HepG2 (cell line): ENCODE data around the gene PSRC1. TPM values are rescaled to one million over a fixed set of nuclear protein-coding genes. Genes with fewer than 3 reads are reported as not detected.

Experiments
- ATF7-NPFF ChIP-seq: sonication (generic); formaldehyde crosslinking; IDR thresholded peaks from 2 replicates; pipeline ENCODE4 v1.8.1; 2023; ENCODE audit warnings: mild to moderate bottlenecking, low read depth, missing genetic modification reagents, moderate library complexity
- CCDC6 ChIP-seq: sonication (generic); formaldehyde crosslinking; IDR thresholded peaks from 2 replicates; pipeline ENCODE4 v1.8.1; 2022; ENCODE audit warnings: mild to moderate bottlenecking, missing genetic modification reagents, moderate library complexity
- MAFK ChIP-seq, 2 experiments: IDR thresholded peaks in 1 of 2; conservative IDR thresholded peaks in 1 of 2; 2 replicates each; pipeline ENCODE4 v1.6.1; 2011; ENCODE audit warnings: improper control_type of control experiment in 2 of 2, low read length in 2 of 2
- PLRG1 ChIP-seq: fragments of 450-650 bp; conservative IDR thresholded peaks from 2 replicates; pipeline ENCODE4 v1.6.1; 2016
- POLR2AphosphoS5 ChIP-seq: IDR thresholded peaks from 2 replicates; pipeline ENCODE4 v1.6.1; 2012; ENCODE audit warnings: low read depth, low read length
- RORA ChIP-seq: sonication (generic); formaldehyde crosslinking; IDR thresholded peaks from 2 replicates; pipeline ENCODE4 v1.5.0; 2020; ENCODE audit warnings: mild to moderate bottlenecking, missing genetic modification reagents, moderate library complexity
- TMF1 ChIP-seq: sonication (generic); formaldehyde crosslinking; IDR thresholded peaks from 2 replicates; pipeline ENCODE4 v1.8.1; 2022; ENCODE audit warnings: low read depth, missing genetic modification reagents
- ZNF460 ChIP-seq: sonication (generic); formaldehyde crosslinking; IDR thresholded peaks from 2 replicates; pipeline ENCODE4 v1.5.1; 2020; ENCODE audit warnings: missing genetic modification reagents, mild to moderate bottlenecking, borderline replicate concordance
- ZNF557 ChIP-seq: sonication (generic); formaldehyde crosslinking; IDR thresholded peaks from 2 replicates; pipeline ENCODE4 v1.4.0; 2020; ENCODE audit warnings: missing genetic modification reagents
- ZNF670 ChIP-seq: sonication (generic); formaldehyde crosslinking; IDR thresholded peaks from 2 replicates; pipeline ENCODE4 v1.8.0; 2022; ENCODE audit warnings: mild to moderate bottlenecking, missing genetic modification reagents, borderline replicate concordance
- ZSCAN12 ChIP-seq: sonication (generic); formaldehyde crosslinking; IDR thresholded peaks from 2 replicates; pipeline ENCODE4 v1.9.0; 2021; ENCODE audit warnings: mild to moderate bottlenecking, missing genetic modification reagents
- polyA plus RNA-seq, 8 experiments: library from polyadenylated mRNA; depleted of rRNA in 3 of 8; stranded (reverse) in 7 of 8; unstranded in 1 of 8; fragments of >200 nt; fragmentation: Illumina TruSeq in 4 of 8; extraction: Trizol in 4 of 8; gene quantifications; 2 replicates each; pipeline versions ENCODE4 v1.2.1 to v1.2.3, GENCODE V29; 2011 to 2016; ENCODE audit warnings: low read depth in 4 of 8, missing spikeins in 1 of 8, mixed read lengths in 1 of 8; ENCODE audit not compliant: insufficient read depth in 1 of 8
- total RNA-seq, 5 experiments: library from RNA; depleted of rRNA; stranded (reverse); fragments of >200 nt; fragmentation: Illumina TruSeq; extraction: Trizol; gene quantifications; 2 replicates each; pipeline ENCODE4 v1.2.3, GENCODE V29; 2016; ENCODE audit warnings: low read depth in 1 of 5
- TF ChIP-seq, protein P1 (sequence below): sonication (generic); formaldehyde crosslinking; IDR thresholded peaks from 2 replicates; pipeline ENCODE4 v1.4.0; 2020; ENCODE audit warnings: missing genetic modification reagents
- TF ChIP-seq, protein P2 (sequence below): sonication (generic); formaldehyde crosslinking; IDR thresholded peaks from 2 replicates; pipeline ENCODE4; 2020; ENCODE audit warnings: missing genetic modification reagents, mild to moderate bottlenecking, borderline replicate concordance
- TF ChIP-seq, protein P3 (sequence below): sonication (generic); formaldehyde crosslinking; IDR thresholded peaks from 2 replicates; pipeline ENCODE4 v1.4.0; 2020; ENCODE audit warnings: missing genetic modification reagents
- TF ChIP-seq, protein P4 (sequence below): sonication (generic); formaldehyde crosslinking; IDR thresholded peaks from 2 replicates; pipeline ENCODE4 v1.5.0; 2020; ENCODE audit warnings: mild to moderate bottlenecking, missing genetic modification reagents
- TF ChIP-seq, protein P5 (sequence below): sonication (generic); formaldehyde crosslinking; IDR thresholded peaks from 2 replicates; pipeline ENCODE4 v1.9.0; 2022; ENCODE audit warnings: low read depth, missing genetic modification reagents

Gene PSRC1
- total and polyA plus RNA-seq, 2 of the 13 experiments (the other 11 are each of a cell fraction or from before 2014, with no cell fraction given), result 28.6 to 30.3 TPM

DNA sequence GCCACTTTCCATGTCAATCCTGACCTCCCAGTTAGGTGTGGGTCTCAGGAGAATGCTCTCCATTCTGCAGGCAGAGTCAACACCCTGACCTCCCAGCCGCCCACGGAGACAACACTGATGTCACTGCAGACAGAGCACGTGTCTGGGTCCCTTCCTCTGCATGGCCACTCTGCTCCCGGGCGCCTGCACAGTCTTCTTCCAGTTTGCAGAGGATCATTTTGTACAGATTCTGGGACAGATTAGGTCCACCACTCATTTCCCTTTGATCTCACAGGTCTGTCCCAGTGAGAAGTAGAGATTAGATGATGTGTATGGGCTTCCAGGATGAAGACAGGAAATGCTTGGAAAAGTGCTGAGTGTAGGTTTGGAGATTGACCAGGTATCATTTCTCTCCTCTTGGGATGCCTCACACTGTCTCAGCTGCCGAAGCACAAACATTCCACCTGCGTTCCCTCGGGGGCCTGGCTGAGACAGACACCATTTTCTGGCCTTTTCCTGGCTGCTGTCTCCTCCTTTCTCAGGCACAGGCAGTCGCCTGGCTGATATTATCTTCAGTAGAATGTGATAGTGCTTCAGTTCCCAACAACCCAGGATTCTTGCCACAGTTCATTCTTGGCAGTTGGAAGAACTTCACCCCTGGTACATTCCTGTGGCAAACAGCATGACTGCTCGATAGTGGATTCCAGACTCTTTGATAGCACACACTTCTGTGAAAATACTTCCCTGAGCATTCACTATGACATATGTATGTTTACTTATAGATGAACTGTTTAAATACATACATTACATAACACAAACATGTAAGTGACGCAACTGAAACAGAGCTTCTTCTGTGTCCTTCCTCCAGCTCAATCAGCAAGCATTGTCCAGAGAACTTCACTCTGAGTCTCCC lies 16.0 kb upstream of the PSRC1 start (continued):
- TF ChIP-seq, protein P1, sequence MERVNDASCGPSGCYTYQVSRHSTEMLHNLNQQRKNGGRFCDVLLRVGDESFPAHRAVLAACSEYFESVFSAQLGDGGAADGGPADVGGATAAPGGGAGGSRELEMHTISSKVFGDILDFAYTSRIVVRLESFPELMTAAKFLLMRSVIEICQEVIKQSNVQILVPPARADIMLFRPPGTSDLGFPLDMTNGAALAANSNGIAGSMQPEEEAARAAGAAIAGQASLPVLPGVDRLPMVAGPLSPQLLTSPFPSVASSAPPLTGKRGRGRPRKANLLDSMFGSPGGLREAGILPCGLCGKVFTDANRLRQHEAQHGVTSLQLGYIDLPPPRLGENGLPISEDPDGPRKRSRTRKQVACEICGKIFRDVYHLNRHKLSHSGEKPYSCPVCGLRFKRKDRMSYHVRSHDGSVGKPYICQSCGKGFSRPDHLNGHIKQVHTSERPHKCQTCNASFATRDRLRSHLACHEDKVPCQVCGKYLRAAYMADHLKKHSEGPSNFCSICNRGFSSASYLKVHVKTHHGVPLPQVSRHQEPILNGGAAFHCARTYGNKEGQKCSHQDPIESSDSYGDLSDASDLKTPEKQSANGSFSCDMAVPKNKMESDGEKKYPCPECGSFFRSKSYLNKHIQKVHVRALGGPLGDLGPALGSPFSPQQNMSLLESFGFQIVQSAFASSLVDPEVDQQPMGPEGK (CRISPR knock-in tag), result peak; percentile 36; the same call in 1 of the 2 replicates
- TF ChIP-seq, protein P2, sequence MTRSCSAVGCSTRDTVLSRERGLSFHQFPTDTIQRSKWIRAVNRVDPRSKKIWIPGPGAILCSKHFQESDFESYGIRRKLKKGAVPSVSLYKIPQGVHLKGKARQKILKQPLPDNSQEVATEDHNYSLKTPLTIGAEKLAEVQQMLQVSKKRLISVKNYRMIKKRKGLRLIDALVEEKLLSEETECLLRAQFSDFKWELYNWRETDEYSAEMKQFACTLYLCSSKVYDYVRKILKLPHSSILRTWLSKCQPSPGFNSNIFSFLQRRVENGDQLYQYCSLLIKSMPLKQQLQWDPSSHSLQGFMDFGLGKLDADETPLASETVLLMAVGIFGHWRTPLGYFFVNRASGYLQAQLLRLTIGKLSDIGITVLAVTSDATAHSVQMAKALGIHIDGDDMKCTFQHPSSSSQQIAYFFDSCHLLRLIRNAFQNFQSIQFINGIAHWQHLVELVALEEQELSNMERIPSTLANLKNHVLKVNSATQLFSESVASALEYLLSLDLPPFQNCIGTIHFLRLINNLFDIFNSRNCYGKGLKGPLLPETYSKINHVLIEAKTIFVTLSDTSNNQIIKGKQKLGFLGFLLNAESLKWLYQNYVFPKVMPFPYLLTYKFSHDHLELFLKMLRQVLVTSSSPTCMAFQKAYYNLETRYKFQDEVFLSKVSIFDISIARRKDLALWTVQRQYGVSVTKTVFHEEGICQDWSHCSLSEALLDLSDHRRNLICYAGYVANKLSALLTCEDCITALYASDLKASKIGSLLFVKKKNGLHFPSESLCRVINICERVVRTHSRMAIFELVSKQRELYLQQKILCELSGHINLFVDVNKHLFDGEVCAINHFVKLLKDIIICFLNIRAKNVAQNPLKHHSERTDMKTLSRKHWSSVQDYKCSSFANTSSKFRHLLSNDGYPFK (CRISPR knock-in tag), result no peak
- TF ChIP-seq ZNF670 (no peak), MAFK (conservative IDR thresholded peaks at IDR 0.05 in 1 of 2, IDR thresholded peaks at IDR 0.05 in 1 of 2; ENCODE audit: low read length in 2 of 2) (peak; percentile 33 to 48; a peak in 2 of 4 replicates), ZNF557 (CRISPR knock-in tag) (peak; percentile 87), CCDC6 (peak; percentile 35; the same call in 1 of the 2 replicates), ZNF460 (no peak), TMF1 (no peak), PLRG1 (no peak), POLR2AphosphoS5 (no peak; the same call in 1 of the 2 replicates), ZSCAN12 (CRISPR knock-in tag) (no peak), ATF7-NPFF (0 out of 2 replicates have a peak, but pooled peaks have one; percentile 38), RORA (CRISPR knock-in tag) (no peak)
- TF ChIP-seq, protein P3, sequence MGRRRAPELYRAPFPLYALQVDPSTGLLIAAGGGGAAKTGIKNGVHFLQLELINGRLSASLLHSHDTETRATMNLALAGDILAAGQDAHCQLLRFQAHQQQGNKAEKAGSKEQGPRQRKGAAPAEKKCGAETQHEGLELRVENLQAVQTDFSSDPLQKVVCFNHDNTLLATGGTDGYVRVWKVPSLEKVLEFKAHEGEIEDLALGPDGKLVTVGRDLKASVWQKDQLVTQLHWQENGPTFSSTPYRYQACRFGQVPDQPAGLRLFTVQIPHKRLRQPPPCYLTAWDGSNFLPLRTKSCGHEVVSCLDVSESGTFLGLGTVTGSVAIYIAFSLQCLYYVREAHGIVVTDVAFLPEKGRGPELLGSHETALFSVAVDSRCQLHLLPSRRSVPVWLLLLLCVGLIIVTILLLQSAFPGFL (CRISPR knock-in tag), result no peak
- TF ChIP-seq, protein P4, sequence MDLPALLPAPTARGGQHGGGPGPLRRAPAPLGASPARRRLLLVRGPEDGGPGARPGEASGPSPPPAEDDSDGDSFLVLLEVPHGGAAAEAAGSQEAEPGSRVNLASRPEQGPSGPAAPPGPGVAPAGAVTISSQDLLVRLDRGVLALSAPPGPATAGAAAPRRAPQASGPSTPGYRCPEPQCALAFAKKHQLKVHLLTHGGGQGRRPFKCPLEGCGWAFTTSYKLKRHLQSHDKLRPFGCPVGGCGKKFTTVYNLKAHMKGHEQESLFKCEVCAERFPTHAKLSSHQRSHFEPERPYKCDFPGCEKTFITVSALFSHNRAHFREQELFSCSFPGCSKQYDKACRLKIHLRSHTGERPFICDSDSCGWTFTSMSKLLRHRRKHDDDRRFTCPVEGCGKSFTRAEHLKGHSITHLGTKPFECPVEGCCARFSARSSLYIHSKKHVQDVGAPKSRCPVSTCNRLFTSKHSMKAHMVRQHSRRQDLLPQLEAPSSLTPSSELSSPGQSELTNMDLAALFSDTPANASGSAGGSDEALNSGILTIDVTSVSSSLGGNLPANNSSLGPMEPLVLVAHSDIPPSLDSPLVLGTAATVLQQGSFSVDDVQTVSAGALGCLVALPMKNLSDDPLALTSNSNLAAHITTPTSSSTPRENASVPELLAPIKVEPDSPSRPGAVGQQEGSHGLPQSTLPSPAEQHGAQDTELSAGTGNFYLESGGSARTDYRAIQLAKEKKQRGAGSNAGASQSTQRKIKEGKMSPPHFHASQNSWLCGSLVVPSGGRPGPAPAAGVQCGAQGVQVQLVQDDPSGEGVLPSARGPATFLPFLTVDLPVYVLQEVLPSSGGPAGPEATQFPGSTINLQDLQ (CRISPR knock-in tag), result no peak
- TF ChIP-seq, protein P5, sequence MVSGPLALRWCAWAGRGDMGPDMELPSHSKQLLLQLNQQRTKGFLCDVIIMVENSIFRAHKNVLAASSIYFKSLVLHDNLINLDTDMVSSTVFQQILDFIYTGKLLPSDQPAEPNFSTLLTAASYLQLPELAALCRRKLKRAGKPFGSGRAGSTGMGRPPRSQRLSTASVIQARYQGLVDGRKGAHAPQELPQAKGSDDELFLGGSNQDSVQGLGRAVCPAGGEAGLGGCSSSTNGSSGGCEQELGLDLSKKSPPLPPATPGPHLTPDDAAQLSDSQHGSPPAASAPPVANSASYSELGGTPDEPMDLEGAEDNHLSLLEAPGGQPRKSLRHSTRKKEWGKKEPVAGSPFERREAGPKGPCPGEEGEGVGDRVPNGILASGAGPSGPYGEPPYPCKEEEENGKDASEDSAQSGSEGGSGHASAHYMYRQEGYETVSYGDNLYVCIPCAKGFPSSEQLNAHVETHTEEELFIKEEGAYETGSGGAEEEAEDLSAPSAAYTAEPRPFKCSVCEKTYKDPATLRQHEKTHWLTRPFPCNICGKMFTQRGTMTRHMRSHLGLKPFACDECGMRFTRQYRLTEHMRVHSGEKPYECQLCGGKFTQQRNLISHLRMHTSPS (CRISPR knock-in tag), result peak; percentile 31
